GM12892 (cell line): ENCODE measurements around the gene TMEM237.

Experiments
- POLR2A ChIP-seq: IDR thresholded peaks from 2 replicates; pipeline ENCODE4 v1.6.1; 2011; ENCODE audit warnings: low read depth, low read length, control low read depth
- POLR2AphosphoS5 ChIP-seq: IDR thresholded peaks from 2 replicates; pipeline ENCODE4 v1.6.1; 2011; ENCODE audit warnings: low read depth, low read length, control low read depth
- TAF1 ChIP-seq: IDR thresholded peaks from 2 replicates; pipeline ENCODE4 v1.6.1; 2011; ENCODE audit warnings: low read depth, mild to moderate bottlenecking, control low read depth, low read length, borderline replicate concordance

DNA sequence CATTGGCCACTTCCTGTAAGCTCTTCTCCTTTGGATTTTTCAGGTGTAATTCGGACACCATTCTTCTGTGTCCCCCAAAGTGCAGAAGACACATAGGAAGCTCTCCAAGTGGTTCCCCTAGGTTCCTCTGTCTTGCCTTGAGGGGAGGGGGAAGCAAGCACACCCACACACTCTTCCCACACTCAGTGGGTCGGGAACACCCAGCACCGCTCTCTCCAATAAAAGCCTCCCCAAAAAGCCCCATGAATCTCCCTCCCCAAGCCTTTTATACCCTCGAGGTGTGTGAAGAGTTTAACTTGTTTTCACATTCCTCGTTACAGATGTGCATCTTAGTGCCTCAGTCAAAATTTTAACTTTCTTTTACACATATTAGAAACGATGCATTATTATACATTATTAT lies 9.9 kb upstream of the TMEM237 start:
- TF ChIP-seq POLR2A (no peak), TAF1 (no peak), POLR2AphosphoS5 (no peak)
